VCaP (cell line): ENCODE measurements around the gene ULBP2.
"Not testable (repeated sequence)": the region's sequence is repeated elsewhere in the genome, so short reads cannot be mapped to it uniquely, and the experiment has no call there.

Experiments used
- H3K27ac ChIP-seq: fragments of 450-650 bp; 2 replicates; pipeline ENCODE4 v1.5.1; 2017
- TF ChIP-seq, protein P1 (sequence below): fragments of 450-650 bp; conservative IDR thresholded peaks from 2 replicates; pipeline ENCODE4 v1.5.1; 2017; ENCODE audit warnings: mild to moderate bottlenecking, moderate library complexity

ULBP2 gene

DNA sequence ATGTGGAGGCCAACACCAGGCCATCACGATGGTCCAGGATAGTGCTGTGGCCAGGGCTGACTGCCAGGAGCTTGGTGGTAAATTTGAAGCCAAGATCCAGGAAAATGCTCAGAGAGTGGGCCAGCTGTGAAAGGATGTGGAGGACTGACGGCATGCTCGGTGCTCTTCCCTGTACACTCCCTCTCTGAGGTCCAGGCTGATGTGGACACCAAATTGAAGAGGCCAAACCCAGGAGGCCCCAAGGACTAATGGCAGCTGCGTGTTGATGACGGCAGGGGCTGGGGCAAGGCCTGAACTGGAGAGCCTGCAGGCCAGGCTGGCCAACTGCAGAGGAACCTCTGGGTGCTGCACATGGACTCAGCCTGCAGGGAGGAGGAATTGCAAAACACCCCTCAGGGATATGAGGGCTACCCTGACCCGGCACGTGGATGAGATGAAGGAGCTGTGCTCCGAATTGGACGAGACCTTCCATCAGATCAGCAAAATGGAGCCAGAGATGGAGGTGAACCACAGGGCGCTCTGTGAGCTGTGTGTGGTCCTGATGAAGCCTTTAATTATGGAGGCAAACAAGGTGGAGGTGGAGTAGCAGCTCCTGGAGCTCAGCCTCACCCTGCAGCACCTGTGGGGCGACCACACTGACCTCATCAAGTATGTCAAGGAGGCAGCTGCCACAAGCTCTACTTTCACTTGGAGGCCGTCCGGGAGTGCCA is 37.0 kb upstream of the ULBP2 start:
- H3K27ac ChIP-seq: no peak overlapping the region
- TF ChIP-seq, protein P1, sequence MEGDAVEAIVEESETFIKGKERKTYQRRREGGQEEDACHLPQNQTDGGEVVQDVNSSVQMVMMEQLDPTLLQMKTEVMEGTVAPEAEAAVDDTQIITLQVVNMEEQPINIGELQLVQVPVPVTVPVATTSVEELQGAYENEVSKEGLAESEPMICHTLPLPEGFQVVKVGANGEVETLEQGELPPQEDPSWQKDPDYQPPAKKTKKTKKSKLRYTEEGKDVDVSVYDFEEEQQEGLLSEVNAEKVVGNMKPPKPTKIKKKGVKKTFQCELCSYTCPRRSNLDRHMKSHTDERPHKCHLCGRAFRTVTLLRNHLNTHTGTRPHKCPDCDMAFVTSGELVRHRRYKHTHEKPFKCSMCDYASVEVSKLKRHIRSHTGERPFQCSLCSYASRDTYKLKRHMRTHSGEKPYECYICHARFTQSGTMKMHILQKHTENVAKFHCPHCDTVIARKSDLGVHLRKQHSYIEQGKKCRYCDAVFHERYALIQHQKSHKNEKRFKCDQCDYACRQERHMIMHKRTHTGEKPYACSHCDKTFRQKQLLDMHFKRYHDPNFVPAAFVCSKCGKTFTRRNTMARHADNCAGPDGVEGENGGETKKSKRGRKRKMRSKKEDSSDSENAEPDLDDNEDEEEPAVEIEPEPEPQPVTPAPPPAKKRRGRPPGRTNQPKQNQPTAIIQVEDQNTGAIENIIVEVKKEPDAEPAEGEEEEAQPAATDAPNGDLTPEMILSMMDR: no peak

DNA sequence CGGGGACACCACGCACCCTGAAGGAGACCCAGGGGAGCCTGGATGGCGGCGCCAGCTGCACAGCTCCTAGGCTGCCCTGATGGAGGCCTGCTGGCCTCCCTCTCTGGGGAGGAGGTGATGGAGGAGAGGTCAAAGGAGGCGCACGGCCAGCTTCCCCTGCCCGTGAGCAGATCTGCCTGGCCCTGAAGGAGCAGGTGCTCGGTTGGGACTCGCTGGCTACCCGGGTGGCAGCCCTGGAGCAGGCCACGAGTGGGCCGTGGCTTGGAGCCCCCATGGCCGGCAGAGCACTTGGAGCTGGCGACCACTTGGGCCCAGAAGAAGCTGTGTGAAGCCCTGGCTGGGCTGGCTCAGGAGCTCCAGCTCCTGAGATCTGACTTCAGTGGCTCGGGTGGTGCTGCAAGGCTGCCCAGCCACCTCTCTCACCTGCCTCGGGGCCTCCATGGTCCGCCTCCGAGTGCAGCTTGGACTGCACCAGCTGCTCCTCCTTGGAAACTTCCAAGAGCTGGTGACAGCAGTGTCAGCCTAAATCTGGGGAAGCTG is 36.4 kb upstream of the ULBP2 start:
- TF ChIP-seq, protein P1: no peak
- peak overlapping the region; percentile 28; the same call in 1 of the 2 replicates for H3K27ac ChIP-seq

DNA sequence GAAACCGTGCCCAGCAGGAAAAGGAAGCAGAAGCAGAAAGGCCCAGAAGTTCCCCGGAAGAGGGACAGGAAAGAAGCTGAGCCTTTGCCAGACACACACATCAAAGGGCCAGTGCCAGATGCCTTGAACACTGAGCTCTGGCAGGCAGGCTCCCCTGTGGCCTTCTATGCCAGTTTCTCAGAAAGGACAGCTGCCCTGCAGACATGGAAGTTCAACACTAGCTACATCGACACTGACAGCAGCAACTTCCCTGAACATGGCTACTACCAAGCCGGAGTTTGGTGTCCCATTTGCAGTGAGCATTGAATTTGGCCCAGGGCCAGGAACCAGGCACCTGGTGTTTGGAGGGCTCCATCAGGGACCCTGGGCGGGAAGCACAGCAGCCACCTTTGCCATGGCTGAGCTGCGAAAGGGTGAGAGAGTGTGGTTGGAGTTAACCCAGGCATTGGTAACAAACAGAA is 35.9 kb upstream of the ULBP2 start:
- TF ChIP-seq, protein P1: no peak
- peak overlapping the region; percentile 28; the same call in 1 of the 2 replicates for H3K27ac ChIP-seq

DNA sequence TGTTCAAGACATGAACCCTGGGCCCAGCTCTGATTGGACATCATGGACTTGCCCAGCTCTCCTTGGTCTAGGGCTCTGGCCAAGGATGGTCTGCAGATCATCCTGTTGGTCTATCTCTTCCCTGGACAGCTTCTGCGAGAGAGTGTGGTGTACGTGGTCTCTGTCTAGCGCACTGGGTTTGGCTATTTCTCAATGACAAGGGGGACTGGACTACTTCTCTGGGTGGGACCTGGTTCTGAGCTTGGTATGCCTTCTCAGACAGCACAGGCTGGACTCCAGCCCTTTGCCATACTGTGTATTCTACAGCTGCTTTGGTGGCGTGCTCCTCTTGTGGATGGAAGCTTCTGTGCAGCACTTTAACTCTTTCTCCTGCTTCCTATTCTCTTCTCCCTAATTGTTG is 35.4 kb upstream of the ULBP2 start:
- H3K27ac ChIP-seq: peak overlapping the region; percentile 28; the same call in 1 of the 2 replicates
- TF ChIP-seq, protein P1: no peak

DNA sequence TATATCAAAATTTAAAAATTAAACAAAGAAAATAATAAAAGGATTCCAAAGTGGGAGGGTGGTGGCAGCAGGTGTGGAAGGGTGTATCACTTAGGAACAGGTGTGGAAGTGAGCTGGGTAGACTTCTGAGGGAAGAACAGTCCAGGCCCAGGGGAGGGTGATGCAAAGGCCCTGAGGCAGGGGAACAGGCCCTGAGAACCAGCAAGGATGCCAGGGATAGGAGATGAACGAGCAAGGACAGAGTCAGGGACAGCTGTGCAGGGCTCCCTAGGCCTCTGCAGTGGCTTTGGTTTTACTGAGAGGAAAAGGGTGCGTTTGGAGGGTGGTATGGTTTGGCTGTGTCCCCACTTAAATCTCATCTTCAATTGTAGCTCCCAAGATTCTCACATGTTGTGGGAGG is 34.5 kb upstream of the ULBP2 start:
- no peak overlapping the region for H3K27ac ChIP-seq
- TF ChIP-seq, protein P1: no peak

DNA sequence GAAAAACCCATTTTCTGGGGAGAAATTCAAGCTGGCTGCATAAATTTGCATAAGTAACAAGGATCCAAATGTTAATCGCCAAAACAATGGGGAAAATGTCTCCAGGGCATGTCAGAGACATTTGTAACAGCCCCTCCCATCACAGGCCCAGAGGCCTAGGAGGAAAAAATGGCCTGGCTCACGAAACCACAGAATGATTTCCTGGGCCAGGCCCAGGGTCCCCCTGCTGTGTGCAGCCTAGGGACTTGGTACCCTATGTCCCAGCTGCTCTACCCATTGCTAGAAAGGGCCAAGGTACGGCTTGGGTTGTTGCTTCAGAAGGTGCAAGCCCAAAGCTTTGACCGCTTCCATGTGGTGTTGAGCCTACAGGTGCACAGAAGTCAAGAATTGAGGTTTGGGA is 33.3 kb upstream of the ULBP2 start:
- H3K27ac ChIP-seq: not testable (repeated sequence)

DNA sequence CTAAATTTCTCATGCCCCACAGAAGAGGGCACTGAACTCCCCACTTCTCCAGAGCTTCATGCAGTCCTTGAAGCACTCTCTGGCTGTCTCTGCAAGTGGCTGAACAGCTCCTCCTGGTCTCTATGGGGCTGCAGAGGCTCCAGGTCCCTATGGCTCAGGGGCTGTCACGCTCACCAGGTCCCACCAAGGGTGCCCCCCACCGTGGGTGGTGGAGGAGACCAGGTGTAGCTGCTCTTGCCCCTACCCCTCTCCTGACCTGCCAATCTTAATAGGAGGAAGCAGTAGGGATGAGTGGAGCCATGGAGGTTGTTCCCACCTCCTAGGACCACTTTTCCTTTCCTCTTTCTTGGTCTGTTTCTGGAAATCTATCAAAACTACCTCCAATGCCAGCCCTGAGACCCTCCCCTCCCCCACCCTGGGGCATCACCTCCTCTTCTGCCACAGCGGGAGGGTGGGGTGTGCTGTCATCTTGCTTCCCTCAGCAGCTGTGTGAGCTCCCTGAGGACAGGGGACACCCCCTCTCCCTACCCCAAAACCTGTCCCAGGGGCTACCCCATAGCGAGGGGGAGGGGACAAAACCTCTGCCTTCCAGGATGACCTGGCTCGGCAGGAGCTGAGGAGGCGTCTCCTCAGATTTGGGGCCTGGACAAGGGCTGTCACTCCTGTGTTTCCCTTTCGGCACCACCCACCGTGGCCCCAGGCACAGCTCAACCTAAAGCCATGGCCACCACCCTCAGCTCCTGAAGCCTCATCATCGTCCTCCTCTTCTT is 31.9 kb upstream of the ULBP2 start:
- no peak overlapping the region for H3K27ac ChIP-seq
- TF ChIP-seq, protein P1: no peak
